Measurements from ENCODE around the gene VTI1B.

DNA sequence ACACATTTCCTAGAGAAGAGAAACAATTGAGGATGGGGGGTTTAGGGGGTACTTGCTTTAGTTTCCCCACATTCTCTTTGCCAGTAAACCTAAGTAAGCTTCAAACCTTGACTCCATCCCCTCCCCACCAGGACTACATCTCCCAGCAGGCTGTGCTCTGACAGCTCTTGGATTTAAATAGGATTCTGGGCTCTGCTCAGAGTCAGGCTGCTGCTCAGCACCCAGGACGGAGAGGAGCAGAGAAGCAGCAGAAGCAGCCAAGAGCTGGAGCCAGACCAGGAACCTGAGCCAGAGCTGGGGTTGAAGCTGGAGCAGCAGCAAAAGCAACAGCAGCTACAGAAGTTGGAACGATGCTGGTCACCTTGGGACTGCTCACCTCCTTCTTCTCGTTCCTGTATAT lies 47.9 kb upstream of the VTI1B start:
- TF ChIP-seq POLR2A (IDR thresholded peaks at IDR 0.05) = peak; percentile 20 to 45
- TF ChIP-seq, protein P1, sequence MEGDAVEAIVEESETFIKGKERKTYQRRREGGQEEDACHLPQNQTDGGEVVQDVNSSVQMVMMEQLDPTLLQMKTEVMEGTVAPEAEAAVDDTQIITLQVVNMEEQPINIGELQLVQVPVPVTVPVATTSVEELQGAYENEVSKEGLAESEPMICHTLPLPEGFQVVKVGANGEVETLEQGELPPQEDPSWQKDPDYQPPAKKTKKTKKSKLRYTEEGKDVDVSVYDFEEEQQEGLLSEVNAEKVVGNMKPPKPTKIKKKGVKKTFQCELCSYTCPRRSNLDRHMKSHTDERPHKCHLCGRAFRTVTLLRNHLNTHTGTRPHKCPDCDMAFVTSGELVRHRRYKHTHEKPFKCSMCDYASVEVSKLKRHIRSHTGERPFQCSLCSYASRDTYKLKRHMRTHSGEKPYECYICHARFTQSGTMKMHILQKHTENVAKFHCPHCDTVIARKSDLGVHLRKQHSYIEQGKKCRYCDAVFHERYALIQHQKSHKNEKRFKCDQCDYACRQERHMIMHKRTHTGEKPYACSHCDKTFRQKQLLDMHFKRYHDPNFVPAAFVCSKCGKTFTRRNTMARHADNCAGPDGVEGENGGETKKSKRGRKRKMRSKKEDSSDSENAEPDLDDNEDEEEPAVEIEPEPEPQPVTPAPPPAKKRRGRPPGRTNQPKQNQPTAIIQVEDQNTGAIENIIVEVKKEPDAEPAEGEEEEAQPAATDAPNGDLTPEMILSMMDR (IDR thresholded peaks at IDR 0.05) = no peak
